Neural cell (in vitro differentiated cells): ENCODE measurements around the gene THAP4. TPM values are rescaled to one million over a fixed set of nuclear protein-coding genes. Genes with fewer than 3 reads are reported as not detected.

Experiments used
- H2AFZ ChIP-seq: fragments of 200-600, 300-800 bp; sonication (generic), shearing (Covaris generic); 2 replicates; pipeline ENCODE4 v1.6.0; 2014; ENCODE audit warnings: low read depth, mild to moderate bottlenecking, antibody characterized with exemption, low read length, moderate library complexity
- H3F3A ChIP-seq: fragments of 200-600 bp; shearing (Covaris generic); 2 replicates; pipeline ENCODE4 v1.6.1; 2016; ENCODE audit warnings: mild to moderate bottlenecking, moderate library complexity, mixed read lengths, antibody characterized with exemption, low read length; ENCODE audit not compliant: insufficient read depth, poor library complexity, severe bottlenecking
- H3K27ac ChIP-seq: fragments of 200-600, 300-800 bp; sonication (generic), shearing (Covaris generic); 2 replicates; pipeline ENCODE4 v1.5.1; 2014; ENCODE audit warnings: mild to moderate bottlenecking, low read length, moderate library complexity
- H3K27me3 ChIP-seq: fragments of 300-800, 200-600 bp; sonication (generic), shearing (Covaris generic); 2 replicates; pipeline ENCODE4 v1.6.0; 2014; ENCODE audit warnings: mild to moderate bottlenecking, low read depth, low read length, moderate library complexity; ENCODE audit not compliant: insufficient read depth
- H3K36me3 ChIP-seq: fragments of 300-800, 200-600 bp; sonication (generic), shearing (Covaris generic); 2 replicates; pipeline ENCODE4 v1.5.1; 2014; ENCODE audit warnings: mild to moderate bottlenecking, antibody characterized with exemption, low read length, moderate library complexity; ENCODE audit not compliant: insufficient read depth
- H3K4me2 ChIP-seq: fragments of 300-800, 200-600 bp; sonication (generic), shearing (Covaris generic); 2 replicates; pipeline ENCODE4 v1.6.0; 2014; ENCODE audit warnings: mild to moderate bottlenecking, low read length
- H3K4me3 ChIP-seq: fragments of 300-800, 200-600 bp; sonication (generic), shearing (Covaris generic); 2 replicates; pipeline ENCODE4 v1.5.1; 2014; ENCODE audit warnings: mild to moderate bottlenecking, low read length, moderate library complexity
- H3K79me2 ChIP-seq: fragments of 200-600 bp; shearing (Covaris generic); replicated peaks from 2 replicates; pipeline ENCODE4 v1.6.0; 2014; ENCODE audit warnings: mild to moderate bottlenecking, low read length, moderate library complexity; ENCODE audit not compliant: insufficient read depth
- H3K9ac ChIP-seq: fragments of 300-800, 200-600 bp; sonication (generic), shearing (Covaris generic); 2 replicates; pipeline ENCODE4 v1.6.1; 2016; ENCODE audit warnings: mild to moderate bottlenecking, low read length, mixed read lengths
- H3K9me2 ChIP-seq: fragments of 200-600 bp; shearing (Covaris generic); 2 replicates; pipeline ENCODE4 v1.6.1; 2016; ENCODE audit warnings: mild to moderate bottlenecking, low read length, mixed read lengths; ENCODE audit not compliant: insufficient read depth
- H3K9me3 ChIP-seq: fragments of 200-600, 300-800 bp; sonication (generic), shearing (Covaris generic); 2 replicates; pipeline ENCODE4 v1.6.1; 2016; ENCODE audit warnings: mild to moderate bottlenecking, mixed run types, low read length, moderate library complexity, mixed read lengths
- H4K20me1 ChIP-seq: fragments of 200-600 bp; shearing (Covaris generic); 2 replicates; pipeline ENCODE4 v1.6.1; 2016; ENCODE audit warnings: mild to moderate bottlenecking, mixed run types; ENCODE audit not compliant: insufficient read depth
- CTCF ChIP-seq: fragments of 450-650 bp; IDR thresholded peaks from 2 replicates; pipeline ENCODE4 v1.5.1; 2014; ENCODE audit warnings: antibody characterized with exemption, mild to moderate bottlenecking, moderate library complexity; ENCODE audit not compliant: poor library complexity, severe bottlenecking
- EP300 ChIP-seq: fragments of 450-650 bp; conservative IDR thresholded peaks from 2 replicates; pipeline ENCODE4 v1.6.1; 2014; ENCODE audit warnings: antibody characterized with exemption, mild to moderate bottlenecking, moderate library complexity; ENCODE audit not compliant: poor library complexity, severe bottlenecking
- EZH2 ChIP-seq: fragments of 200-600, 300-800 bp; shearing (Covaris generic), sonication (generic); IDR thresholded peaks from 2 replicates; pipeline ENCODE4 v1.6.1; 2014; ENCODE audit warnings: antibody characterized with exemption, low read length, borderline replicate concordance, mild to moderate bottlenecking; ENCODE audit not compliant: insufficient read depth, poor library complexity, severe bottlenecking
- MXI1 ChIP-seq: fragments of 450-650 bp; conservative IDR thresholded peaks from 2 replicates; pipeline ENCODE4 v1.6.1; 2014; ENCODE audit warnings: antibody characterized with exemption, mild to moderate bottlenecking; ENCODE audit not compliant: poor library complexity, severe bottlenecking
- POLR2AphosphoS5 ChIP-seq: IDR thresholded peaks from 2 replicates; pipeline ENCODE4 v1.6.1; 2012
- RAD21 ChIP-seq: fragments of 450-650 bp; conservative IDR thresholded peaks from 2 replicates; pipeline ENCODE4 v1.6.1; 2014; ENCODE audit warnings: antibody characterized with exemption, mild to moderate bottlenecking, moderate library complexity
- REST ChIP-seq: IDR thresholded peaks from 2 replicates; pipeline ENCODE4 v1.6.1; 2012; ENCODE audit warnings: borderline replicate concordance
- SMC3 ChIP-seq: fragments of 450-650 bp; conservative IDR thresholded peaks from 2 replicates; pipeline ENCODE4 v1.6.1; 2014; ENCODE audit warnings: antibody characterized with exemption, mild to moderate bottlenecking, moderate library complexity; ENCODE audit not compliant: poor library complexity
- TAF1 ChIP-seq: IDR thresholded peaks from 2 replicates; pipeline ENCODE4 v1.6.1; 2012; ENCODE audit warnings: low read depth
- polyA plus RNA-seq: library from polyadenylated mRNA; depleted of rRNA; stranded (reverse); fragments of >200 nt; gene quantifications from 2 replicates; pipeline ENCODE4 v1.2.3, GENCODE V29; 2014

THAP4 gene
- polyA plus RNA-seq, 1 donor from 2014 or later, result 30.8 TPM

GRCh38 chr2:241629762-241630435, 7.1 kb downstream of the THAP4 start:
- Histone ChIP-seq H3K4me2 (no peak overlapping the region), H3F3A (no peaks in the 10 kb centered on the region), H3K27ac (no peak overlapping the region), H3K79me2 (peaks cover 15% of the 10 kb centered on the region), H3K4me3 (no peak overlapping the region), H3K9me3 (no peaks in the 10 kb centered on the region), H3K27me3 (no peaks in the 10 kb centered on the region), H3K36me3 (peaks cover 4% of the 10 kb centered on the region), H3K9ac (no peak overlapping the region), H3K9me2 (no peaks in the 10 kb centered on the region), H2AFZ (no peak overlapping the region), H4K20me1 (no peaks in the 10 kb centered on the region)
- no peak for TF ChIP-seq TAF1
- no peak for TF ChIP-seq POLR2AphosphoS5
- TF ChIP-seq EZH2, result no peak
- TF ChIP-seq CTCF, result no peak
- no peak for TF ChIP-seq RAD21

- Histone ChIP-seq H3K9me3 (no peaks in the 10 kb centered on the region), H3K9me2 (no peaks in the 10 kb centered on the region), H2AFZ (no peak overlapping the region), H4K20me1 (no peaks in the 10 kb centered on the region), H3K4me2 (no peak overlapping the region), H3K36me3 (peaks cover 4% of the 10 kb centered on the region), H3K4me3 (no peak overlapping the region), H3K9ac (no peak overlapping the region), H3K79me2 (peaks cover 12% of the 10 kb centered on the region), H3F3A (no peaks in the 10 kb centered on the region), H3K27ac (no peak overlapping the region), H3K27me3 (no peaks in the 10 kb centered on the region)
- TF ChIP-seq EZH2 (no peak), SMC3 (no peak), TAF1 (no peak), CTCF (no peak), POLR2AphosphoS5 (no peak)
Observed at GRCh38 chr2:241627675-241628074, 9.3 kb downstream of the THAP4 start.

GRCh38 chr2:241620419-241620769, 16.6 kb downstream of the THAP4 start:
- Histone ChIP-seq H3K4me3 (no peak overlapping the region), H3K9me2 (no peaks in the 10 kb centered on the region), H3K79me2 (peaks cover 6% of the 10 kb centered on the region), H3K9me3 (no peaks in the 10 kb centered on the region), H3K36me3 (peaks cover 4% of the 10 kb centered on the region), H2AFZ (no peak overlapping the region), H4K20me1 (no peaks in the 10 kb centered on the region), H3K27me3 (no peaks in the 10 kb centered on the region), H3K4me2 (no peak overlapping the region), H3K27ac (no peak overlapping the region), H3K9ac (no peak overlapping the region), H3F3A (no peaks in the 10 kb centered on the region)
- no peak for TF ChIP-seq EP300
- TF ChIP-seq TAF1, result no peak
- TF ChIP-seq CTCF, result no peak
- no peak for TF ChIP-seq MXI1
- TF ChIP-seq EZH2, result no peak
- TF ChIP-seq POLR2AphosphoS5, result no peak
- TF ChIP-seq REST, result no peak
- TF ChIP-seq RAD21, result no peak
- no peak for TF ChIP-seq SMC3
